Skeletal muscle satellite cell (primary cell): ENCODE measurements around the gene RNASE9.
"Not testable (repeated sequence)": the region's sequence is repeated elsewhere in the genome, so short reads cannot be mapped to it uniquely, and the experiment has no call there.

ENCODE experiments used
- H3K27me3 ChIP-seq: 2 replicates; pipeline ENCODE4 v1.7.0; 2013; ENCODE audit warnings: low read length; ENCODE audit not compliant: control insufficient read depth, insufficient read depth
- H3K36me3 ChIP-seq: 2 replicates; pipeline ENCODE4 v1.7.0; 2013; ENCODE audit warnings: mild to moderate bottlenecking, control low read depth, low read length; ENCODE audit not compliant: insufficient read depth
- H3K4me1 ChIP-seq: 2 replicates; pipeline ENCODE4 v1.7.0; 2013; ENCODE audit warnings: low read length; ENCODE audit not compliant: control insufficient read depth, insufficient read depth
- H3K4me2 ChIP-seq: 2 replicates; pipeline ENCODE4 v1.7.0; 2013; ENCODE audit warnings: mild to moderate bottlenecking, low read length
- H3K4me3 ChIP-seq: 2 replicates; pipeline ENCODE4 v1.7.0; 2013; ENCODE audit warnings: low read length
- H3K9ac ChIP-seq: 2 replicates; pipeline ENCODE4 v1.7.0; 2013; ENCODE audit warnings: mild to moderate bottlenecking, low read depth, low read length, moderate library complexity
- H3K9me3 ChIP-seq: replicated peaks from 2 replicates; pipeline ENCODE4 v1.7.0; 2013; ENCODE audit warnings: mild to moderate bottlenecking, control low read depth, low read length

Gene RNASE9

GRCh38 chr14:20512177-20512905, 48.5 kb downstream of the RNASE9 start:
- Histone ChIP-seq H3K4me3 (no peak overlapping the region), H3K9me3 (no peaks in the 10 kb centered on the region), H3K27me3 (peaks cover 4% of the 10 kb centered on the region), H3K4me1 (peaks cover 8% of the 10 kb centered on the region), H3K36me3 (no peaks in the 10 kb centered on the region), H3K4me2 (no peak overlapping the region), H3K9ac (no peak overlapping the region)

- no peak overlapping the region for H3K4me3 ChIP-seq
- H3K36me3 ChIP-seq, result no peaks in the 10 kb centered on the region
- peaks cover 4% of the 10 kb centered on the region for H3K27me3 ChIP-seq
- no peak overlapping the region for H3K9ac ChIP-seq
- H3K9me3 ChIP-seq, result no peaks in the 10 kb centered on the region
- H3K4me1 ChIP-seq, result no peaks in the 10 kb centered on the region
- H3K4me2 ChIP-seq, result no peak overlapping the region
Measured at GRCh38 chr14:20508367-20508766, 52.5 kb downstream of the RNASE9 start.

GRCh38 chr14:20507537-20507936, 53.3 kb downstream of the RNASE9 start:
- not testable (repeated sequence) for H3K9ac ChIP-seq, H3K4me3 ChIP-seq, H3K36me3 ChIP-seq, H3K27me3 ChIP-seq, H3K4me2 ChIP-seq, H3K4me1 ChIP-seq, H3K9me3 ChIP-seq

GRCh38 chr14:20506752-20507151, 54.1 kb downstream of the RNASE9 start:
- not testable (repeated sequence) for H3K9ac ChIP-seq, H3K4me1 ChIP-seq

GRCh38 chr14:20506276-20506675, 54.6 kb downstream of the RNASE9 start:
- not testable (repeated sequence) for H3K4me1 ChIP-seq, H3K9me3 ChIP-seq, H3K36me3 ChIP-seq, H3K27me3 ChIP-seq, H3K9ac ChIP-seq, H3K4me3 ChIP-seq, H3K4me2 ChIP-seq

More at GRCh38 chr14:20506752-20507151, 54.1 kb downstream of the RNASE9 start:
- not testable (repeated sequence) for H3K4me3 ChIP-seq, H3K9me3 ChIP-seq, H3K27me3 ChIP-seq, H3K4me2 ChIP-seq, H3K36me3 ChIP-seq
